B cell (primary cell): ENCODE measurements around the gene APBA2.
"Not testable (repeated sequence)": the region's sequence is repeated elsewhere in the genome, so short reads cannot be mapped to it uniquely, and the experiment has no call there.

Source experiments
- CTCF ChIP-seq: fragments of 200-600 bp; IDR thresholded peaks from one replicate; pipeline ENCODE4 v1.8.0; 2022; ENCODE audit warnings: antibody characterized with exemption, mild to moderate bottlenecking
- EZH2 ChIP-seq: IDR thresholded peaks from 2 replicates; pipeline ENCODE4 v1.6.1; 2012; ENCODE audit warnings: borderline replicate concordance, low read depth, mild to moderate bottlenecking, moderate library complexity, low read length; ENCODE audit not compliant: insufficient read depth, poor library complexity, severe bottlenecking

- TF ChIP-seq CTCF, EZH2: not testable (repeated sequence)
Observed at GRCh38 chr15:28847247-28847646, 38.5 kb upstream of the APBA2 start.
